ENCODE data around the gene RGL4. TPM values are rescaled to one million over a fixed set of nuclear protein-coding genes. Genes with fewer than 3 reads are reported as not detected.
"Not testable (repeated sequence)": the region's sequence is repeated elsewhere in the genome, so short reads cannot be mapped to it uniquely, and the experiment has no call there.

RGL4 gene
- total and polyA plus RNA-seq, 2 of the 13 experiments (the other 11 are each of a cell fraction or from before 2014, with no cell fraction given) = not detected

DNA sequence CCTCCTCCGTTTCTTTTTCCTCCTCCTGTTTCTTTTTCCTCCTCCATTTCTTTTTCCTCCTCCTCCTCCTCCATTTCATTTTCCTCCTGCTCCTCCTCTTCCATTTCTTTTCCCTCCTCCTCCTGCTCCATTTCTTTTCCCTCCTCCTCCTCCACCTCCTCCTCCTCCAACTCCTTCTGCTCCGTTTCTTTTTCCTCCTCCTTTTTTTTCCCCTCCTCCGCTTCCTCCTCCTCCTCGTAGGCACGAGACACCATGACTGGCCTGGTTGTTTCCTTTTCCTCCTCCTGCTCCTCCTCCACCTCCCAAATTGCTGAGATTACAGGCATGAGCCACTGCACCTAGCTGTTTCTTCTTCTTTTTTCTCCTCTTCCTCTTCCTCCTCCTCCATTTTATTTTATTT lies 33.1 kb upstream of the RGL4 start:
- FAIRE-seq (no peak), DNase-seq (ENCODE audit: low spot score) (no peak), ATAC-seq (no peak)
- Histone ChIP-seq H3K27me3 (ENCODE audit: control insufficient read depth in 1 of 2, insufficient read depth in 2 of 2, low read length in 2 of 2) (no peaks in the 10 kb centered on the region), H3K4me1 (ENCODE audit: insufficient read depth, low read length) (peaks cover 11% of the 10 kb centered on the region), H4K20me1 (ENCODE audit: insufficient read depth, low read length) (no peaks in the 10 kb centered on the region), H3K36me3 (replicated peaks in 1 of 2; ENCODE audit: control insufficient read depth in 1 of 2, insufficient read depth in 2 of 2, low read length in 2 of 2) (peaks cover 6 to 17% of the 10 kb centered on the region in 2 experiments; a peak in 4 of 5 replicates), H3K27ac (ENCODE audit: extremely low read length, insufficient read depth, low read length) (no peak overlapping the region), H2AFZ (ENCODE audit: low read length) (no peak overlapping the region), H3K9me3 (ENCODE audit: low read length) (no peaks in the 10 kb centered on the region), H3K4me2 (ENCODE audit: low read depth, low read length) (no peak overlapping the region), H3K79me2 (ENCODE audit: insufficient read depth, low read length) (no peaks in the 10 kb centered on the region), H3K9ac (ENCODE audit: insufficient read depth, low read depth, low read length) (no peak overlapping the region), H3K4me3 (replicated peaks in 1 of 3; ENCODE audit: insufficient read depth in 1 of 3, low read depth in 2 of 3, low read length in 3 of 3) (no peak overlapping the region)
- no TSS peak for BruUV-seq (replicated peaks)
- 96% methylated on average over 5 of the region's 5 CpGs for WGBS (ENCODE audit: low lambda C conversion rate)
- no peak for TF ChIP-seq KDM1A (CRISPR knock-in tag; IDR thresholded peaks at IDR 0.05)
- no peak for TF ChIP-seq GPN1 (CRISPR knock-in tag; IDR thresholded peaks at IDR 0.05; ENCODE audit: borderline replicate concordance)
- no peak for TF ChIP-seq SMC3 (IDR thresholded peaks at IDR 0.05; ENCODE audit: low read length)
- TF ChIP-seq ZNF317 (CRISPR knock-in tag; IDR thresholded peaks at IDR 0.05) = no peak
- TF ChIP-seq, protein P1, sequence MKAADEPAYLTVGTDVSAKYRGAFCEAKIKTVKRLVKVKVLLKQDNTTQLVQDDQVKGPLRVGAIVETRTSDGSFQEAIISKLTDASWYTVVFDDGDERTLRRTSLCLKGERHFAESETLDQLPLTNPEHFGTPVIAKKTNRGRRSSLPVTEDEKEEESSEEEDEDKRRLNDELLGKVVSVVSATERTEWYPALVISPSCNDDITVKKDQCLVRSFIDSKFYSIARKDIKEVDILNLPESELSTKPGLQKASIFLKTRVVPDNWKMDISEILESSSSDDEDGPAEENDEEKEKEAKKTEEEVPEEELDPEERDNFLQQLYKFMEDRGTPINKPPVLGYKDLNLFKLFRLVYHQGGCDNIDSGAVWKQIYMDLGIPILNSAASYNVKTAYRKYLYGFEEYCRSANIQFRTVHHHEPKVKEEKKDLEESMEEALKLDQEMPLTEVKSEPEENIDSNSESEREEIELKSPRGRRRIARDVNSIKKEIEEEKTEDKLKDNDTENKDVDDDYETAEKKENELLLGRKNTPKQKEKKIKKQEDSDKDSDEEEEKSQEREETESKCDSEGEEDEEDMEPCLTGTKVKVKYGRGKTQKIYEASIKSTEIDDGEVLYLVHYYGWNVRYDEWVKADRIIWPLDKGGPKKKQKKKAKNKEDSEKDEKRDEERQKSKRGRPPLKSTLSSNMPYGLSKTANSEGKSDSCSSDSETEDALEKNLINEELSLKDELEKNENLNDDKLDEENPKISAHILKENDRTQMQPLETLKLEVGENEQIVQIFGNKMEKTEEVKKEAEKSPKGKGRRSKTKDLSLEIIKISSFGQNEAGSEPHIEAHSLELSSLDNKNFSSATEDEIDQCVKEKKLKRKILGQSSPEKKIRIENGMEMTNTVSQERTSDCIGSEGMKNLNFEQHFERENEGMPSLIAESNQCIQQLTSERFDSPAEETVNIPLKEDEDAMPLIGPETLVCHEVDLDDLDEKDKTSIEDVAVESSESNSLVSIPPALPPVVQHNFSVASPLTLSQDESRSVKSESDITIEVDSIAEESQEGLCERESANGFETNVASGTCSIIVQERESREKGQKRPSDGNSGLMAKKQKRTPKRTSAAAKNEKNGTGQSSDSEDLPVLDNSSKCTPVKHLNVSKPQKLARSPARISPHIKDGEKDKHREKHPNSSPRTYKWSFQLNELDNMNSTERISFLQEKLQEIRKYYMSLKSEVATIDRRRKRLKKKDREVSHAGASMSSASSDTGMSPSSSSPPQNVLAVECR (CRISPR knock-in tag; IDR thresholded peaks at IDR 0.05; ENCODE audit: borderline replicate concordance) = no peak
- TF ChIP-seq, protein P2, sequence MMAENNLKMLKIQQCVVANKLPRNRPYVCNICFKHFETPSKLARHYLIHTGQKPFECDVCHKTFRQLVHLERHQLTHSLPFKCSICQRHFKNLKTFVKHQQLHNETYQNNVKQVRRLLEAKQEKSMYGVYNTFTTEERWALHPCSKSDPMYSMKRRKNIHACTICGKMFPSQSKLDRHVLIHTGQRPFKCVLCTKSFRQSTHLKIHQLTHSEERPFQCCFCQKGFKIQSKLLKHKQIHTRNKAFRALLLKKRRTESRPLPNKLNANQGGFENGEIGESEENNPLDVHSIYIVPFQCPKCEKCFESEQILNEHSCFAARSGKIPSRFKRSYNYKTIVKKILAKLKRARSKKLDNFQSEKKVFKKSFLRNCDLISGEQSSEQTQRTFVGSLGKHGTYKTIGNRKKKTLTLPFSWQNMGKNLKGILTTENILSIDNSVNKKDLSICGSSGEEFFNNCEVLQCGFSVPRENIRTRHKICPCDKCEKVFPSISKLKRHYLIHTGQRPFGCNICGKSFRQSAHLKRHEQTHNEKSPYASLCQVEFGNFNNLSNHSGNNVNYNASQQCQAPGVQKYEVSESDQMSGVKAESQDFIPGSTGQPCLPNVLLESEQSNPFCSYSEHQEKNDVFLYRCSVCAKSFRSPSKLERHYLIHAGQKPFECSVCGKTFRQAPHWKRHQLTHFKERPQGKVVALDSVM (CRISPR knock-in tag; IDR thresholded peaks at IDR 0.05) = no peak
- TF ChIP-seq ZNF776 (CRISPR knock-in tag; IDR thresholded peaks at IDR 0.05) = no peak
- TF ChIP-seq SNAPC2 (CRISPR knock-in tag; IDR thresholded peaks at IDR 0.05) = no peak
- no peak for TF ChIP-seq NKX3-1 (CRISPR knock-in tag; IDR thresholded peaks at IDR 0.05)
- no peak for TF ChIP-seq HMGA1 (CRISPR knock-in tag; conservative IDR thresholded peaks at IDR 0.05)
- intact Hi-C loops (cut with micrococcal nuclease; ENCODE audit: unreplicated experiment) (no loop called here), in situ Hi-C loops (cut with HindIII; ENCODE audit: extremely low pct_ligation_motif_present, low pct_unique_long_range_greater_than_20kb) (no loop called here)
- ChIA-PET POLR2A (no interaction called here), CTCF (ENCODE audit: low intra/inter-chr PET ratio, low total read pairs) (no interaction called here)

DNA sequence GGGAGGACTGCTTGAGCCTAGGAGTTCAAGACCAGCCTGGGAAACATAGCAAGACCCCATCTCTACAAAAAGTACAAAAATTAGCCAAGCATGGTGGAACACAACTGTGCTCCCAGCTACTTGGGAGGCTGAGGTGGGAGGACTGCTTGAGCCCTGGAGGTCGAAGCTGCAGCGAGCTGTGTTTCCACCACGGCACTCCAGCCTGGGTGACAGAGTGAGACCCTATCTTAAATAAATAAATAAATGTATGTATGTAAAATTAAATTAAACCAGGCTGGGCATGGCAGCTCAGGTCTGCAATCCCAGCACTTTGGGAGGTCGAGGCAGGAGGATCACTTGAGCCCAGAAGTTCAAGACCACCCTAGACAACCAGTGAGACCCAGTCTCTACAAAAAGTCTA lies 30.4 kb upstream of the RGL4 start:
- CTCF ChIA-PET (ENCODE audit: low intra/inter-chr PET ratio, low total read pairs); BruUV-seq (replicated peaks); H2AFZ ChIP-seq (ENCODE audit: low read length); H4K20me1 ChIP-seq (ENCODE audit: insufficient read depth, low read length); H3K27me3 ChIP-seq (ENCODE audit: control insufficient read depth in 1 of 2, insufficient read depth in 2 of 2, low read length in 2 of 2); DNase-seq (ENCODE audit: low spot score); ATAC-seq; POLR2A ChIA-PET; H3K9ac ChIP-seq (ENCODE audit: insufficient read depth, low read depth, low read length); intact Hi-C loops (cut with micrococcal nuclease; ENCODE audit: unreplicated experiment); H3K4me3 ChIP-seq (replicated peaks in 1 of 3; ENCODE audit: insufficient read depth in 1 of 3, low read depth in 2 of 3, low read length in 3 of 3); H3K27ac ChIP-seq (ENCODE audit: extremely low read length, insufficient read depth, low read length); H3K9me3 ChIP-seq (ENCODE audit: low read length); H3K4me2 ChIP-seq (ENCODE audit: low read depth, low read length); FAIRE-seq; in situ Hi-C loops (cut with HindIII; ENCODE audit: extremely low pct_ligation_motif_present, low pct_unique_long_range_greater_than_20kb); H3K79me2 ChIP-seq (ENCODE audit: insufficient read depth, low read length): not testable (repeated sequence)
- Histone ChIP-seq H3K36me3 (replicated peaks in 1 of 2; ENCODE audit: control insufficient read depth in 1 of 2, insufficient read depth in 2 of 2, low read length in 2 of 2) (peaks cover 6 to 17% of the 10 kb centered on the region in 2 experiments; a peak in 4 of 5 replicates), H3K4me1 (ENCODE audit: insufficient read depth, low read length) (peaks cover 11% of the 10 kb centered on the region)
- WGBS (ENCODE audit: low lambda C conversion rate) = 96% methylated on average over 4 of the region's 4 CpGs
